ENCODE data around the gene MYCT1.
"Not testable (repeated sequence)": the region's sequence is repeated elsewhere in the genome, so short reads cannot be mapped to it uniquely, and the experiment has no call there.

The MYCT1 gene

GRCh38 chr6:152697634-152698033 lies at the start of gene MYCT1:
Gene MYCT1 (plus strand): TSS chr6:152697897. CDS start chr6:152697903, 6 bp downstream.
- DNase-seq: peak; percentile 14

GRCh38 chr6:152648105-152648504 lies 49.6 kb upstream of the MYCT1 start:
- no peak for DNase-seq

GRCh38 chr6:152651986-152652385 lies 45.7 kb upstream of the MYCT1 start:
- no peak for DNase-seq

GRCh38 chr6:152661776-152662175 lies 35.9 kb upstream of the MYCT1 start:
- DNase-seq: no peak

- no peak for DNase-seq
These were observed 27.8 kb upstream of the MYCT1 start for GRCh38 chr6:152669895-152670294.

- no peak for DNase-seq
These were observed 26.5 kb upstream of the MYCT1 start for GRCh38 chr6:152671171-152671570.

GRCh38 chr6:152673236-152673635 lies 24.5 kb upstream of the MYCT1 start:
- DNase-seq: no peak

GRCh38 chr6:152680151-152680550 lies 17.5 kb upstream of the MYCT1 start:
- no peak for DNase-seq

- DNase-seq: no peak
These were observed 16.7 kb upstream of the MYCT1 start for GRCh38 chr6:152680879-152681517.

GRCh38 chr6:152682141-152682540 lies 15.6 kb upstream of the MYCT1 start:
- DNase-seq: no peak

- not testable (repeated sequence) for DNase-seq
These were observed 14.8 kb upstream of the MYCT1 start for GRCh38 chr6:152682935-152683334.

- no peak for DNase-seq
These were observed 11.9 kb upstream of the MYCT1 start for GRCh38 chr6:152685819-152686218.

GRCh38 chr6:152695372-152696045 lies 2.2 kb upstream of the MYCT1 start:
- no peak for DNase-seq

- no peak for DNase-seq
These were observed 1.2 kb upstream of the MYCT1 start for GRCh38 chr6:152696522-152696921.

GRCh38 chr6:152698692-152699091 lies 995 bp downstream of the MYCT1 start:
- DNase-seq: no peak

- DNase-seq: no peak
These were observed 2.7 kb downstream of the MYCT1 start for GRCh38 chr6:152700427-152700826.

- no peak for DNase-seq
These were observed 3.6 kb downstream of the MYCT1 start for GRCh38 chr6:152701081-152701862.

- no peak for DNase-seq
These were observed 4.2 kb downstream of the MYCT1 start for GRCh38 chr6:152701863-152702401.

- not testable (repeated sequence) for DNase-seq
These were observed 6.1 kb downstream of the MYCT1 start for GRCh38 chr6:152703750-152704149.

GRCh38 chr6:152705327-152705726 lies 7.6 kb downstream of the MYCT1 start:
- DNase-seq: no peak

GRCh38 chr6:152716322-152716721 lies 18.6 kb downstream of the MYCT1 start:
- DNase-seq: no peak

- DNase-seq: no peak
These were observed 23.3 kb downstream of the MYCT1 start for GRCh38 chr6:152720974-152721373.

- DNase-seq: no peak
These were observed 24.3 kb downstream of the MYCT1 start for GRCh38 chr6:152721956-152722355.

GRCh38 chr6:152723398-152723797 lies 25.7 kb downstream of the MYCT1 start:
- no peak for DNase-seq

Data from GDM1 (cell line).